GM18951 (cell line): ENCODE data around the gene THSD4.

Experiments
- POLR2A ChIP-seq: IDR thresholded peaks from 4 replicates; pipeline ENCODE4 v1.6.1; 2011; ENCODE audit warnings: mild to moderate bottlenecking; ENCODE audit not compliant: insufficient read length, insufficient read depth; ENCODE audit errors: extremely low read depth
- in situ Hi-C: fragments of 300-500 bp; cut with MboI; formaldehyde crosslinking; loops from one replicate; pipeline ENCODE4 v1.12.0; 2022; ENCODE audit warnings: low sequenced_read_pairs, mixed read lengths, inconsistent platforms; ENCODE audit not compliant: unreplicated experiment

Gene THSD4

DNA sequence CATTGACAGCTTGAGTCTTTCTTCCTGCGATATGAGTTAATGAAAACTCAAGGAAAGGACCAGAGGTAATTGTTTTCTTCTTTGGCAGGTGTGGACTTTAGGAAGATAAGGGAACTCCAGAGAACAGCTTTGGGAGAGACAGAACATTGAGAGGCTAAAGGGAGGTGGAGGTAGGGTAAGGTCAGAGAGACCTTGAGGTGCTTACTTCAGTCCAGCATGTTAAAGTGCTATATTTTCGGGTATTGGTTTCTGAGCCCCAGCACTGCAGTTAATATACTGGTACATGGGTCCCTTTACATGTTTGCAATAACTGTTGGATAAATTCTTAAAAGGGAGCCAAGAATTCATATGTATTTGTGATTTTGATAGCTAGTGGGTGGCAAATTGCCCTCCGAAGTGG lies 322.1 kb downstream of the THSD4 start:
- in situ Hi-C loops = loop anchor here (25.0 kb wide), 1 partner anchor 600 kb away; no protein-coding TSS in a partner anchor
- TF ChIP-seq POLR2A = no peak

- in situ Hi-C loops = loop anchor here (25.0 kb wide), 1 partner anchor 601 kb away; no protein-coding TSS in a partner anchor
- no peak for TF ChIP-seq POLR2A
Observed at GRCh38 chr15:71437919-71438318, 322.6 kb downstream of the THSD4 start.

GRCh38 chr15:71439478-71439877 lies 324.2 kb downstream of the THSD4 start:
- in situ Hi-C loops = loop anchor here (25.0 kb wide), 1 partner anchor 602 kb away; no protein-coding TSS in a partner anchor

- no peak for TF ChIP-seq POLR2A
- in situ Hi-C loops = loop anchor here (25.0 kb wide), 1 partner anchor 603 kb away; no protein-coding TSS in a partner anchor
Observed at GRCh38 chr15:71440489-71441110, 325.3 kb downstream of the THSD4 start.

DNA sequence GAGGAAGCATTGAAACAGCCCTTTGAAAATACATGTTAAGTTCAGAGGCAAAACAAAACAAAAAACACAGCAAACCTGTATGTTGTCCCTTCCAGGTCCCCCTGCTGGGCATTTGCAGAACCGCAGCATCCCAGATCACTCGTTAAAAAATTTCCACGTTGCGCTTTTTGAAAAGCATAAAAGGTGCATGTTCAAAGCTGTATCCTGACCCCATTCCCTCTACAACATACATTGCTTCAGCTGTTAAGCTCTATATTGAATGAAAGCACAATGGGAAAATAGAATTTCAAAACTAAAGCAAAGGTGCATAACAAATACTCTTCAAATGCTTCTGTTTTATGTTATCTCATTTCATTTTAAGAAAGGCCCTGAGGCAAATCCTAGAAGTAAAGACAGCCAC lies 328.3 kb downstream of the THSD4 start:
- TF ChIP-seq POLR2A = no peak
- in situ Hi-C loops = loop anchor here (25.0 kb wide), 1 partner anchor 606 kb away; no protein-coding TSS in a partner anchor

GRCh38 chr15:71444032-71444810 lies 328.9 kb downstream of the THSD4 start:
- in situ Hi-C loops = loop anchor here (25.0 kb wide), 1 partner anchor 607 kb away; no protein-coding TSS in a partner anchor
- no peak for TF ChIP-seq POLR2A

GRCh38 chr15:71444866-71445590 lies 329.8 kb downstream of the THSD4 start:
- TF ChIP-seq POLR2A = no peak
- in situ Hi-C loops = loop anchor here (25.0 kb wide), 1 partner anchor 608 kb away; no protein-coding TSS in a partner anchor

DNA sequence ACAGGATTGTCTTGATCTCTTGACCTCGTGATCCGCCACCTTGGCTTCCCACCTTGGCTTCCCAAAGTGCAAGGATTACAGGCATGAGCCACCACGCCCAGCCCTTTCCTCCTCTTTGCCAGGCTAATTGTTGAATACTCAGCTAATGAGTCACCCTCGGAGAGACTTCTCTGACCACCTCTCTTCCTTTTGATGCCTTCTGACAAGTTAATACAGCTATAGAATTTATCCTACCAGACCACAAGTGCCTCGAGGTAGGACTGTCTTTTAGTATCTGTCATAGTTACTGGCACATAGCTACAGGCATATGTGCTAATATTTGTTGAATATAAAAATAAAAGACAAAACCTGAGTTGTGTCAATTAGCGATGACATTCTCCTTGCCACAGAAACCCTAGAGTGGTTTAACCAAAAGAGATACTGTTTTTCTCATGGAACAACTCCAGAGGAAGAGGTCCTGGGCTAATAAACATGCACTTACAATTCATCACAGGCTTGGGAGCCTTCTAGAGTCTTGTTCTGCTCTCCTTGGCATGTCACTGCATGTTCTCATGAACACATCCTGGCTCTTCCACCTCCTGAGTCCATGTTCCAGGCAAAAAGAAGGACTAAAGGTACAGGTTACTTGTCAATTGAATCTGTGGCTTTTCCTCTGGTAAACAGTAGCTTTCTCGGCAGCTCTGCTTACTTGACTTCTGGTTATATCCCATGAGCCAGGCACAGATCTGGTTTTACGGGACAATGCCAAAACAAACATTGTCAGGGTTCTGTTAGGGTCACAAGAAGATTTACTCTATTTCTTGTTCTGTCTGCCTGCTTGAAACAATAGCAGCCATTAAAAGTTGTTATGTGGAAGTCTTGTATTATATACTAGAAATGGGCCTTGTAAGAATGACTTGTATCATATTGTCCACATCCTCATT lies 332.3 kb downstream of the THSD4 start:
- in situ Hi-C loops = loop anchor here (25.0 kb wide), 1 partner anchor 610 kb away; no protein-coding TSS in a partner anchor
- no peak for TF ChIP-seq POLR2A

DNA sequence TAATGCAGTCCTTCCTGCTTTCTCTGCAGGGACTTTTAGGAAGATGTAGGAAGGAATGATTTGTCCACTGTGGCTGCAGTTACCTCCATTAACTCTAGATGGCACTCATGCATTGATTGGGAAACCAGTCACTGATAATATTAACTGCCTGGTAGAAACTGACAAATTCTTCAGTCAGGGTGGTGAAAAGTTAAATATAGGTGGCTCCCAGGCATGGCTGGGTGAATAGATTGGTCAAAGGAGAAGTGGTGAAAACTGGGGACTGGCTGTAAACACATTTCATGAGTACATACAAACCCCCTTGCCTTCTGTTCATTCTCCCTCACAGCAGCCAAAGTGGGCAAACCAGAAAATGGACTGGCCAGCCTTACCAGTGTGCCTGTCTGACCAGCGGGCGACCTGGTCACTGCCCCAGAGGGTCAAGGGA lies 333.4 kb downstream of the THSD4 start:
- in situ Hi-C loops = loop anchor here (25.0 kb wide), 1 partner anchor 611 kb away; no protein-coding TSS in a partner anchor

GRCh38 chr15:71449363-71449762 lies 334.1 kb downstream of the THSD4 start:
- in situ Hi-C loops = loop anchor here (25.0 kb wide), 1 partner anchor 612 kb away; no protein-coding TSS in a partner anchor
- TF ChIP-seq POLR2A = no peak

More for the DNA sequence above, 333.4 kb downstream of the THSD4 start:
- TF ChIP-seq POLR2A = no peak

DNA sequence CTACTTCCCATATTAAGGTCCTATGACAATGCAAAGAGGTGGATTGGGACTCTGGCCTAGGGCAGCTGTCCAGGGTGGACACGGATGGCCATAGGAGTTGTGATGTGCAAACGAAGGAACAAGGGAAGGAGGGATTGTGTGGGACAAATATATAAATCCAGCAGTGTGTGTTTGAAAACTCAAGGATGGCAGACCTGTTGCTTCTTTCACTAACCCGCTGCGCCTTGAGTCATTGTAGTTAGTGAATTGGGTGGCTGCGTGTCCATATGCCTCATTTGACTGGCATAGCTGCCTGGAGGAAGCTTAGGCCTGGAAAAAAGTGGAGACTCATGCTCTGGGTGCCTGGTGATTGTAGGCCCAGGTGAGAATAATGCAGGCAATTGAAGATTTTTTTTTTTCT lies 334.7 kb downstream of the THSD4 start:
- in situ Hi-C loops = loop anchor here (10.0 to 25.0 kb wide), 2 partner anchors 275 to 613 kb away; no protein-coding TSS in a partner anchor
- TF ChIP-seq POLR2A = no peak

- no peak for TF ChIP-seq POLR2A
- in situ Hi-C loops = loop anchor here (10.0 kb wide), 1 partner anchor 274 kb away; no protein-coding TSS in a partner anchor
Observed at GRCh38 chr15:71451130-71451529, 335.9 kb downstream of the THSD4 start.
